ENCODE data around the gene DNPH1. TPM values are rescaled to one million over a fixed set of nuclear protein-coding genes. Genes with fewer than 3 reads are reported as not detected.

DNPH1 gene, protein sequence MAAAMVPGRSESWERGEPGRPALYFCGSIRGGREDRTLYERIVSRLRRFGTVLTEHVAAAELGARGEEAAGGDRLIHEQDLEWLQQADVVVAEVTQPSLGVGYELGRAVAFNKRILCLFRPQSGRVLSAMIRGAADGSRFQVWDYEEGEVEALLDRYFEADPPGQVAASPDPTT
- total RNA-seq = 100 to 1,000 TPM in 1 of 2 donors, 10 to 100 TPM in 1; 94.2 to 119 TPM

DNA sequence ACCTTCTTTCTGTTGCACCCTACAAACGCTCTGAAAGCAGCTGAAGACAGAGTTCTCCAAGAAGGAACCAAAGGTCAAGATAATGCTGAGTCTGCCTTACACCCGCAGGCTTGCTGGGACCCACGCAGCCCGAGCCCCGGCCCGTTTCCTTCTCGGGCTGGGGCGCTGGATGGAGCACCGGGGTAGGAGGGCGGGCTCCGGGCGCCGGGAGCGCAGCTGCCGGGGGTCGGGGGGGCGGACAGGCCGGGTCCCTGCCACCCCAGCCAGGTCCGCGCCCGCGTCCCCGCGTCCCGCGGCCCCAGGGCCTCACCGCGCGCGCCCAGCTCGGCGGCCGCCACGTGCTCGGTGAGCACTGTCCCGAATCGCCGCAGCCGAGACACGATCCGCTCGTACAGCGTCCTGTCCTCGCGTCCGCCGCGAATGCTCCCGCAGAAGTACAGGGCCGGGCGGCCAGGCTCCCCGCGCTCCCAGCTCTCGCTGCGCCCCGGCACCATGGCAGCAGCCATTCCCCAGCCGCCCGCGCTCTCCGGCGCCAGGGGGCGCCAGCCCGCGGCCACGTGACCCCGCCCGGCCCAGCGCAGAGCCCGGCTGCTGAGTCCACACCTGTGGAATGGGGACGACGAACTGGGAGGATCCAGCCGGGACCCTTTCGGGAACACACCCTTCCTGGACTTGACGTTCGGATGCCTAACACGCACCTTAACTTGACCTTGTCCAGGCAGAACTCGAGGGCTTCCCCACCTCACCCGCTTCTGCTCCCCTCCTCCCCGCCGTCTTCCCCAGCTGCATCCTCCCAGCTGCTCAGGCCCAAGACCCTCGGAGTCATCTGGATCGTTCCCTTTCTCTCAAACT, at the start of gene DNPH1:
TSS of gene DNPH1 (minus strand) at position 531 of the 852 bp plus-strand sequence. CDS start at position 506, 25 bp downstream.
- peak; percentile 96 for ATAC-seq
- Histone ChIP-seq H3K36me3 (replicated peaks in 1 of 2; ENCODE audit: insufficient read depth in 1 of 2, low read depth in 2 of 2) (no peaks in the 10 kb centered on the region), H3K9me3 (no peaks in the 10 kb centered on the region), H3K27ac (peak within 1 kb of the TSS; percentile 47 to 79 (median 62)), H3K4me3 (peak within 1 kb of the TSS; percentile 52 to 75), H3K27me3 (no peaks in the 10 kb centered on the region), H3K4me1 (peaks cover 20% of the 10 kb centered on the region)
- 3 to 18% methylated on average over 12 to 60 of the region's 82 CpGs for WGBS, 2 donors
- TF ChIP-seq POLR2A (IDR thresholded peaks at IDR 0.05) = peak; percentile 31 to 59 (median 58)
- TF ChIP-seq, protein P1, sequence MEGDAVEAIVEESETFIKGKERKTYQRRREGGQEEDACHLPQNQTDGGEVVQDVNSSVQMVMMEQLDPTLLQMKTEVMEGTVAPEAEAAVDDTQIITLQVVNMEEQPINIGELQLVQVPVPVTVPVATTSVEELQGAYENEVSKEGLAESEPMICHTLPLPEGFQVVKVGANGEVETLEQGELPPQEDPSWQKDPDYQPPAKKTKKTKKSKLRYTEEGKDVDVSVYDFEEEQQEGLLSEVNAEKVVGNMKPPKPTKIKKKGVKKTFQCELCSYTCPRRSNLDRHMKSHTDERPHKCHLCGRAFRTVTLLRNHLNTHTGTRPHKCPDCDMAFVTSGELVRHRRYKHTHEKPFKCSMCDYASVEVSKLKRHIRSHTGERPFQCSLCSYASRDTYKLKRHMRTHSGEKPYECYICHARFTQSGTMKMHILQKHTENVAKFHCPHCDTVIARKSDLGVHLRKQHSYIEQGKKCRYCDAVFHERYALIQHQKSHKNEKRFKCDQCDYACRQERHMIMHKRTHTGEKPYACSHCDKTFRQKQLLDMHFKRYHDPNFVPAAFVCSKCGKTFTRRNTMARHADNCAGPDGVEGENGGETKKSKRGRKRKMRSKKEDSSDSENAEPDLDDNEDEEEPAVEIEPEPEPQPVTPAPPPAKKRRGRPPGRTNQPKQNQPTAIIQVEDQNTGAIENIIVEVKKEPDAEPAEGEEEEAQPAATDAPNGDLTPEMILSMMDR (IDR thresholded peaks at IDR 0.05) = peak; percentile 53 to 97 (median 92)
- peak; percentile 79 to 83 (median 81) for DNase-seq
- intact Hi-C loops (cut with DNase I) = no loop called here

DNA sequence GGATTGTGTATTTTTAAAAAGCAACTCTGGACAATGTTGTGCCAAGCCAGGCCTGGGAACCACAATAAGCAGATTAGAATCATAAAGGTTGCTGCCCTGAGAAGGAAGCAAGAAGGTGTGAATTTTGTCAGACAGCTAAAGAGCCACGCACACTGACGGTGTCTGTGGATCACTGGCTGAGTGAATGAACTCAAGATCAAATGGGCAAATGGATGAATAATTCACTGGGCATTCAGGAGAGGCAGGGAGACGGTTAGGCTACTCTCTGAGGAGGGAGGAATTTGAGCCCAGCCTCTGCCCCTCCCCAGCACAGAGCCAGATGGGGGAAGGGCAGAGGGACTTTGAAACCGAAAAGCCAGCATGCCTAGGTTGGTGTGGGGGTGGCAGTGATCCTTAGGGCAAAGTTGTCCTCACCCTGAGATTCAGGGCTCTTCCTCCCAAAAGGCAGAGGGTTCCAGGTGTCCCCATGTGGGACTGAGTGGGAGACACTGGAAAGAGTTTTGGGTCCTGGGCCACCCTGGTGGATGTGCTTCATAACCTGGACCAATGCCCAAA, 49.3 kb upstream of the DNPH1 start:
- H3K4me1 ChIP-seq = peaks cover 7% of the 10 kb centered on the region
- 75% methylated on average over 4 of the region's 4 CpGs for WGBS, 2 donors
- H3K27me3 ChIP-seq = no peaks in the 10 kb centered on the region
- no peaks in the 10 kb centered on the region for H3K9me3 ChIP-seq
- TF ChIP-seq POLR2A (IDR thresholded peaks at IDR 0.05) = no peak
- no peak overlapping the region for H3K27ac ChIP-seq
- ATAC-seq (no peak), DNase-seq (no peak)
- intact Hi-C loops (cut with DNase I) = no loop called here
- H3K36me3 ChIP-seq (replicated peaks in 1 of 2; ENCODE audit: insufficient read depth in 1 of 2, low read depth in 2 of 2) = no peaks in the 10 kb centered on the region
- no peak overlapping the region for H3K4me3 ChIP-seq

DNA sequence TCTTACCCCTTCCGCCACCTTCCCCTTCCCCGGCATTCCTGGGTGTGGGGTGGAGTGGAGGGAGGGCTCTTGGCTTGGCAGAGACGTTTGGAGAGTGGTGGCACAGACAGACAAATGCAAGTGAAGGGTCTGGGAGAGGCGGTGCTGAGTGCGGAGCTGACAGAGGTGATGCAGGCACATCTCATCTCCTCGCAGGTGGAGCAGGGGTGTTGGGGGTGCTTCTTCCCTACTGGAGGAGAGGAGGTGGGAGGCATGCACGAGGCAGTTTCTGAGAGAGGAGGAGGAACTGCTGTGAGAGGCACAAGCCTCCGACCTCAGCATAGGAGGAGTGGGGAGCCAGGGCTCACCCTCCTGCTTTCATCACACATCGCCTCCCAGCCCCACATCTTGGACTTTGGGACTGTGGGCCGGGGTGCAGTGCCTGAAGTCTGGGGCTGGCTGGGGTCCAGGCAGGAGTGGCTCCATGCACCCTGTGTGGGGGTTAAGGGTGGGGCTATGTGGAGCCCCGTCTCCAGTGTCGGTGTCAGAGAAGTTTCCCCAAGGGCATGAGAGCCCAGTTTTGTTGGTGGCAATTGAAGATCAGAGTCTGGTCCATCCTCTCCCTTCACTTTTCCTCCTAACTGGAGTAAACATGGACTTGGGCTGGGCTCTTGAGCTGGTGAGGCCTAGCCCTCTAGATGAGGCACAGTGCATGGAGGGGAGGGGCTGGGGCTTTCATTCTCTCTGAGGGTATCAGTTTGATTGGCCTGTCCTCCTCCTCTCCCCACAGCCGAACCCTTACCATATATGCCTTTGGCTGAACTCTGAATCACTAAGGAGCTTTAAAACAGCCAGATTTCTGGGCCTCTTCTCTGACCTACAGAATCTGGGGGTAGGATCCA, 48.6 kb upstream of the DNPH1 start:
- H3K4me1 ChIP-seq = peaks cover 7% of the 10 kb centered on the region
- TF ChIP-seq, protein P1 (IDR thresholded peaks at IDR 0.05) = no peak
- no peak for TF ChIP-seq POLR2A (IDR thresholded peaks at IDR 0.05)
- 82 to 85% methylated on average over 13 of the region's 13 CpGs for WGBS, 2 donors
- H3K27me3 ChIP-seq = no peaks in the 10 kb centered on the region
- H3K27ac ChIP-seq = no peak overlapping the region
- H3K4me3 ChIP-seq = no peak overlapping the region
- DNase-seq (no peak), ATAC-seq (no peak)
- H3K9me3 ChIP-seq = no peaks in the 10 kb centered on the region
- intact Hi-C loops (cut with DNase I) = no loop called here
- H3K36me3 ChIP-seq (replicated peaks in 1 of 2; ENCODE audit: insufficient read depth in 1 of 2, low read depth in 2 of 2) = no peaks in the 10 kb centered on the region

DNA sequence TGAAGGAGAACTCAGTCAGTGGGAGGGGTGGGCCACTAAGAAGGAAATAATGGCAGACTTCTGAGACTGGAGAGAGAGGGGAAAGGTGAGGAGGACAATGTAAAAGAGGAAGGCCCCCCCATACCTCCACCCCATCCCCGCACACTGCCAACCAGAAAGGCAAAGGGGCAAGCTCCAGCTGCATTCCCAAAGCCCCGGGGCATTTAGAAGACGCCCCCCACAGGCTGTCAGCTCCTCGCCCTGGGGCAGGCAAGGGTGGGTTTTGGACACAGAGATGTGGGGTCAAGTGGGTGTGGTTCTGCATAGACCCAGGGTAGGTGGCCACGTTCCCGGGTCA, 48.0 kb upstream of the DNPH1 start:
- DNase-seq = no peak
- no peak for TF ChIP-seq POLR2A (IDR thresholded peaks at IDR 0.05)
- TF ChIP-seq, protein P1 (IDR thresholded peaks at IDR 0.05) = no peak
- ATAC-seq = no peak
- Histone ChIP-seq H3K36me3 (replicated peaks in 1 of 2; ENCODE audit: insufficient read depth in 1 of 2, low read depth in 2 of 2) (no peaks in the 10 kb centered on the region), H3K27ac (no peak overlapping the region), H3K27me3 (no peaks in the 10 kb centered on the region), H3K4me3 (no peak overlapping the region), H3K9me3 (no peaks in the 10 kb centered on the region), H3K4me1 (peaks cover 7% of the 10 kb centered on the region)
- intact Hi-C loops (cut with DNase I) = no loop called here
- WGBS, 2 donors = 93 to 95% methylated on average over 3 to 6 of the region's 6 CpGs

All from body of pancreas (tissue), 4 donors.